Upper lobe of left lung (tissue), 4 donors: ENCODE results near the gene GDF10.

Source experiments
- CTCF ChIP-seq, 6 experiments: fragments of 450-650 bp in 4 of 6; fragments of 200-600 bp in 2 of 6; sonication (generic) in 2 of 6; IDR thresholded peaks; one replicate each; pipeline ENCODE4 v1.5.1; 2016 to 2019; ENCODE audit warnings: antibody characterized with exemption in 6 of 6
- POLR2A ChIP-seq, 4 donors: fragments of 450-650 bp; IDR thresholded peaks; one replicate each; pipeline ENCODE4 v1.5.1; 2016 to 2017; ENCODE audit warnings: antibody characterized with exemption in 4 of 4, mild to moderate bottlenecking in 2 of 4

- no peak for TF ChIP-seq CTCF (IDR thresholded peaks at IDR 0.05)
- TF ChIP-seq POLR2A (IDR thresholded peaks at IDR 0.05) = no peak
Observed at GRCh38 chr10:47315421-47315820, 15.4 kb downstream of the GDF10 start.
